Midbrain (tissue), 1 donor: Measurements from ENCODE around the gene PLEKHA8.

Experiments used
- DNase-seq: peaks from one replicate; lab custom pipeline; 2025; lab: John Stamatoyannopoulos, UW

Gene PLEKHA8, protein sequence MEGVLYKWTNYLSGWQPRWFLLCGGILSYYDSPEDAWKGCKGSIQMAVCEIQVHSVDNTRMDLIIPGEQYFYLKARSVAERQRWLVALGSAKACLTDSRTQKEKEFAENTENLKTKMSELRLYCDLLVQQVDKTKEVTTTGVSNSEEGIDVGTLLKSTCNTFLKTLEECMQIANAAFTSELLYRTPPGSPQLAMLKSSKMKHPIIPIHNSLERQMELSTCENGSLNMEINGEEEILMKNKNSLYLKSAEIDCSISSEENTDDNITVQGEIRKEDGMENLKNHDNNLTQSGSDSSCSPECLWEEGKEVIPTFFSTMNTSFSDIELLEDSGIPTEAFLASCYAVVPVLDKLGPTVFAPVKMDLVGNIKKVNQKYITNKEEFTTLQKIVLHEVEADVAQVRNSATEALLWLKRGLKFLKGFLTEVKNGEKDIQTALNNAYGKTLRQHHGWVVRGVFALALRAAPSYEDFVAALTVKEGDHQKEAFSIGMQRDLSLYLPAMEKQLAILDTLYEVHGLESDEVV

DNA sequence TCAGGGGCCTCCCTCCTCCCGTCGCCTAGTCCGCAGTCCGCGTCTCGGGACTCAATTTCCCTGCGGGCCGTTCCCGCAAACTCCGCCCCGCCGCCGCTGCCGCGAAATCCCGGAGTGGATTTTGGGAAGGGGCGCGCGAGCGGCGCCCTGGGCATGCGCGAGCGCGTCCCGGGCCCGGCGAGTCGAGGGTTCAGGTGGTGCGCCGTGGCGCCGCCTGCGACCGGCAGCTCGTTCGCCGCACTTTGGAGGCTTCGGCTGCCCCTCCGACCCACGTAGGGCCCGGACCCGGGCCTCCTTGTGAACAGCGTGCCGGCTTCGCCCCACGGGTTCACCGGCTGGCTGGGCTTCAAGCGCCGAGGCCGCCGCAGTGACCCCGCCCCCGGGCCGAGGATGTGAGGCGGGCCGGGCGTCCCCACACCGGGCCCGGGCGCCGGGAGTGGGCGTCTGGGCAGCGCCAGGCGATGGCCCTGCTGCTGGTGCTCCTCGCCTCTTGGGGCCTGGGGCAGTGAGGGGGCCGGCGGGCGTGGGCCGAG, at the start of gene PLEKHA8:
Gene PLEKHA8, plus strand, starts transcription at position 197 of the 533 bp plus-strand sequence. CDS start 351 bp downstream, outside the sequence.
- DNase-seq = peak; percentile 89

DNA sequence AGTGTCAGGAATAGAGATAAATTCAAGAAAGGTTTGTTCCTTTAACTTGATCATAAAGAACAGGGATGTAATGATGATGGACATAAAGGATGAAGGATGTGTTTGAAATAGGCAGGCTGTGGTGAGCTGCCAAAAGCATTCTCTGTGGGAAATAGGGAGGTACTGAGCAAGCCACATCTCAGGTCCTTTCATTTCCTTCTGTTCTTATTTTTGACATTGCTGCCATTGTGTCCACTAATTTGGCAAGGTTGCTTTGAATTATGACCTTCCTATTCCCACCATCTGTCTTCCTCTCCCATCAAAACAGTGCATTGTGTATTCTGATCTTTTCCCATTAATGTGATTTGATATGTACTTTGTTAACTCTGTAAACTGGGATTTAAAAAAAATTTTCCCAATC, 48.1 kb upstream of the PLEKHA8 start:
- no peak for DNase-seq

DNA sequence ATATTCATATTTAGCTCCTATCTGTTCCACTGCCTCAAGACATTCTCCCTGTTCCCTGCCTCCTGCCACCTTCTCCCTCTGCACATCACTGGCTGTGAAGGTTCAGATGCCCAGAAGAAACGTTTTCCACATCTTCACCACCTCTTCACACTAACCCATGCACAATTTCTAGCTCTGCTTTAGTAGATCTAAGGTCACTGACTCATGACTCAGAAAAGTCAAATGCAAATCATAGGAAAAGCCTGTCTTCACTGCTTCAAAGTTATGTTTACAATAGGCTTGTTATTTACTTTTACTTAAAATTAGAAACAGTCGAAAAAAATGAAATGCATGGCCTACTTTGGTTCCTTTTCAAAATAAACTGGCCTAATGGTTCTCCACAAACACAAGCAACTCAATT, 41.1 kb upstream of the PLEKHA8 start:
- DNase-seq = no peak

DNA sequence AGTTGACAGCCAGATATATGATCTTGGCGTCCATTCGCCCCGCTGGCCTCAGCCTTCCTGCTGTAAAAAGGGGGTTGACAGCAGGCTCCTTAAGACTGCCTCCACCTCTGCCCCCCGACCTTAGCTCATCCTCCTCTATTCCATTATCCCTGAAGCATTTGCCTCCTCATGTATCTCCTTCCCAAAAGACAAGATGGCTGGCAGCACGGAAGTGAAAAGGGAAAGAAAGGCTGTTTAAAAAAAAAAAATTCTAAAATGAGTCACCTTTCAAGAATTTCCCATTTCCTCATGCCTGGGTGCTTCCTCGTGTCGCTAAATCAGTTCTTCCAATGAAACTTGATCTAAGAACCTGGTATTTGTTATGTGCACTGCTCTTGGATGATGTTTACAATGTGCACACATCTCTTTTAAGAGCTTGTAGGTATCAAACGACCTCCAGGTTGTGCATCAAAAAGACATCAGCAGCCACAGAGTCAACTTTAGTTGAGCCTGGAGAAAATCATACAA, 40.3 kb upstream of the PLEKHA8 start:
- DNase-seq = no peak

DNA sequence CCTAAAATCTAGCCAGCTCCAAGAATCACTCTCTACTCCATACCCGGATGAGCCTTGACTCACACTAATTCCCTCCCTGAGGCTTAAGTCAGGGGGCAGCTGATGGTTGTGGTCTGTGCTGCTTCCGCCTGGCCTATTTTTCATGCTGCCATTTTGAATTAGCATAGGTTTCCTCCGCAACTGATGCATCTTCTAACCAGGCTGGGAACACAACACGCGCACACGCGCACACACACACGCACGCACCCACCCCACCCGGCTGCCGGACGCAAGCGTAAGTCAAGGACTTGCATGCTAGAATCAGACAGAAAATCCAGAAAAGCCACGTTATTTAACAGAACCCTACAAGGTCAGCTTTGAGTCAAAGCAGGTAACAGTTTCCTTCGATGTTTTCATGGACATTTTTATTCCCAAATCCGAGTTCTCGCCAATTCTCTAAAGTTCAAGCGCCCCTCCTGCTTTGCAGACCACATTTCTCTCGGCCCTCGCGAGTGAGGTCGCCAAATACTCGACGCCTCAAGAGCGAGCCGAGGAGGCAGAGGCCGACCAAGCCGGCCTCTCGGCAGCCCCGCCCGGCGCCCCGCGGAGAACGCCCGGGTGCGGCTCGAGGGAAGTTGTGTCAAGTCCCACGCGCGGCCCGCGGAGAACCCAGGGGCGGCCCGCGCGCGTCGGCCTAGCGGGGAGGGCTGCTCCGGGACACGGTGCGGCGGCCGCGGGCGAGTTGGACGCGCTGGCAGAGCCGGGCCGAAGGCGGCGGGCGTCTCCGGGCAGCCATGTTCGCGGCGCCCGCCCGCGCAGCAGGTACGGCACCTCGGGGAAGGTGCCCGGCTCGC, 39.6 kb upstream of the PLEKHA8 start:
- peak; percentile 69 for DNase-seq

DNA sequence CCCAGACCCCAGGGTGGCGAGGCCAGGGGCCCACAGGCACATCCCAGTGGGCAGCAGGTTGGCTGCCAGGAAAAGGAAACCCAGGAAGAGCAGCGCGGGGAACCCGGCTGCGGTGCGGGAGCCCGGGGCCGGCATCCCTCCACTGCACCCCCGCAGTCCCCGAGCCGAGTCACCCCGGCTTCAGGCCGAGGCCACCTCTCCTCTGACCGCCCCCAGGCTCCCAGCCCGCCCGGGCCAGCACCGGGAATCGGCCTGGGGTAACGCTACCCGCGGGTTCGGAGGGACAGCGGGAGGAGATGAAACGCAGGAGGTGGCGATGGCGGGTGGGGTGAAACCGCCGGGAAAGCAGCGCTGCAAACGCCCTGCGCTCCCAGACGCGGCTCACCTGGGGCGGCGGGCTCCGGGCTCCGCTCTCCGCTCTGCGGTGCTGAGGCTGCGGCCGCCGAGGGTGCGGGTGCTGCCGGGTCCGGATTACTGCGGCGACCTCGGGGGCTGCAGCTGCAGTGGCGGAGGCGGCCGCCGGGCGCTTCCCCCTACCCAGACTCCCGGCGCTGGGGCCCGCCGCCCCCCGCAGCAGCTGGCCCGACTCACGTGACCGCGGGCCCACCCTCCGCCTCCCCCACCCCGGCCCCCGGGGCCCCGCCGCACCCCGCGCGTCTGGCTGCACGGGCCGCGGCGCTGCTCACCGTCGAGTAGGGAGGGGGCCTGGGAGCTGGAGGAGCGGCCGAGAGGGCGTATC, 38.8 kb upstream of the PLEKHA8 start, which contains the start of gene SCRN1:
Gene SCRN1, minus strand, starts transcription at position 545 of the 739 bp plus-strand sequence. CDS start 20,734 bp downstream, outside the sequence.
- peak; percentile 49 for DNase-seq

DNA sequence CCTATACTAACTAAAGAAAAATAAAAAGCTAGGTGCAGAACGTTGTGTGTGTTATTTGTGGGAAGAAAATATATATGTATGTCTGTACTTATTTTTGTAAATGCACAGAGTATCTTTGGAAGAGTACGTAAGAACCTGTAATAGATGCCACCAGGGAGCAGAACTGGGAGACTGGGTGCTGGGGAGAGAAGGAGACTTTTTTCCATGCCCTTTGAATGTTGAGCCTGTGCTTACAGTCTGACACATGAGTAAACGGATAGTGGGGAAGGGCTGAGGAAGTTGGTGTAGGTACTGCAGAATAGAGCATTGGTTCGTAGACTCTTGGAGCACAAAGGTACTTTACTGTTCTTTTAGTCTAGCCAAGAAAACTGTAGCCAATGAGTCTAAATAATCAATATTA, 37.3 kb upstream of the PLEKHA8 start:
- no peak for DNase-seq

DNA sequence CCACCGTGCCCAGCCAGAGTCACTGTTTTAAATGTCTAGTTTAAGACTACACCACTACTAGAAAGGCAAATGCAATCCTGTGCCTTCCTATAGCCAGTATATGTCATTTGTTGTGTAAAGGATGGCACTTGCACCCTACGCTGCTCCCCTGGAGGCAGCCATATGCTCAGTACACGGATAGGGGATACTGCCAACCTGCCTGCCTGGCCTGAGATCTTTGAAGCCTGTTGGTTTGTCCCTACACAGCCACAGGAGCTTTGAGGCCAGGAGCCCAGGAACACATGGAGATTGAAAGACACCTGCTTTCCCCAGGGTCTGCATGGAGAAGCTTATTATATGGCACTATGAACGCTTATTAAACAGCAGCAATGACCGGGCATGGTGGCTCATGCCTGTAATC, 36.3 kb upstream of the PLEKHA8 start:
- DNase-seq = no peak

DNA sequence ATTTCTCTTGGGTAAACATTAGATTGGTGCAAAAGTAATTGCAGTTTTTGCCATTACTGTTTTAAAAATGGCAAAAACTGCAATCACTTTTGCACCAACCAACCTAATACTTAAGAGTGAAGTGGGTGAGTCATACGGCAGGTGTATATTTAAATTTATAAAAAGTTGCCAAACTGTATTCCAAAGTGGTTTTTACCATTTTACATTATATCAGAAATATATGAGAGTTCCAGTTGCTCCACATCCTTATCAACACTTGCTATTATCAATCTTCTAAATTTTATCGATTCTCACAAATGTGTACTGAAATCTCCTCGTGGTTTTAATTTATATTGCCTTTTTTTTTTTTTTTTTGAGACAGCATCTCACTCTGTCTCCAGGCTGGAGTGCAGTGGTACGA, 35.1 kb upstream of the PLEKHA8 start:
- DNase-seq = no peak

DNA sequence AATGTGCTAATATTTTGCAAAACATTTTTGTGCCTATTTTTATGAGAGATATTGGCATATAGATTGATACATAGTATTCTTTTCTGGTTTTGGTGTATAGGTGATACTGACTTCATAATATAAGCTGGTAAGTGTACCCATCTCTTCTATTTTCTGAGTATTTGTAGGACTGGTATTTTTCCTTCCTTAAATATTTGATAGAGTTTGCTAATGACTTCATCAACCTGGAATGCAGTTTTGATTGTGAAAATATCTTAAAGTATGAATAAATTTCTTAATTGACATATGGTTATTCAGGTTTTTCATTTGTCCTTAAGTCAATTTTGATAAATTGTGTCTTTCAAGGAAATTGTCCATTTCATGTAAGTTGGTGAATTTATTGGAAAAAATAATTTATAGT, 32.6 kb upstream of the PLEKHA8 start:
- no peak for DNase-seq

DNA sequence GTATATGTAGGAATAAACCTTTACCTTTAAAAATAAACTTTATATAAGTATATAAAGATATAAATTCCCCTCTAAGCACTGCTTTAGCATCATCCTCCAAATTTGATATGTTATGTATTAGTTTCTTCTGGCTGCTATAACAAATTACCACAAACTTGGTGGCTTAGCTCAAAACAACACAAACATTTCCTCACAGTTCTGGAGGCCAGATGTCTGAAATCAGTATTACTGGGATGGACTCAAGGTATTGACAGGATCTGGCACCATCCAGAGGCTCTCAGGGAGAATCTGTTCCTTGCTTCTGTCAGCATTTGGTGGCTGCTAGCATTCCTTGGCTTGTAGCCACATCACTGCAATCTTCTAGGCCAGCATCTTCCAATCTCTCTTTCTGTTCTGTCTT, 31.9 kb upstream of the PLEKHA8 start:
- DNase-seq = no peak

DNA sequence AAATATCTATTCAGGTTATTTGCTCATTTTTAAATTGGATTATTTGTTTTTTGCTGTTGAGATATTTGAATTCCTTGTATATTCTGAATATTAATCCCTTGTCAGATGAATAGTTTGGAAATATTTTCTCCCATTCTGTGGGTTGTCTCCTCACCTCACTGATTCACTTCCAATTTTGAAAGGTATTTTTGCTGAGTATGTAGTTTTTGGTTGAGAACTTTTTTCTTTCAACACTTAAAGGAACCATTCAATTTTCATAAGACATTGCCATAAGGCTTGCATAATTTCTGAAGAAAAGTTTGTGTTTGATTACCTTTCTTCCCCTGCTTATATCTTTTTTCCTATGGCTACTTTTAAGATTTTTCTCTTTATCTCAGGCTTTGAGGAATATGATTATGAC, 29.7 kb upstream of the PLEKHA8 start:
- DNase-seq = no peak

DNA sequence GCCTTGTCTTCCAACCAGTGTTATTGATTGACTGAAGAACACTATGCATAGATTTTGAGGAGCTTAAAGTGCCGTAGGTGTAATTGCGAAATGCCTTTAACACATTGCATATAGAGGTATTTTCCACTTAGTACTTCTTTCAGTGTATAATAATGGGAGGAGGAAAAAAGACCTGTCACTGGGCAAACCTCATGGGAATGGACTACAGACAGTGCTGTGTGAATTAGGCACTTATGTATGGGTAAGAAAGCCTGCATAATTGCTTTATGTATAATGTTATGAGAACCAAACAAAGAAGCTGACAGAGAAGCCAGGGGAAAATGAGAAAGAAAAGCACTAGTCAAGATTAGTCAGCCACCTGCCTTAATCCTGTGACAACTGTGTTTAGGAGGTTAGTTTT, 26.2 kb upstream of the PLEKHA8 start:
- no peak for DNase-seq

DNA sequence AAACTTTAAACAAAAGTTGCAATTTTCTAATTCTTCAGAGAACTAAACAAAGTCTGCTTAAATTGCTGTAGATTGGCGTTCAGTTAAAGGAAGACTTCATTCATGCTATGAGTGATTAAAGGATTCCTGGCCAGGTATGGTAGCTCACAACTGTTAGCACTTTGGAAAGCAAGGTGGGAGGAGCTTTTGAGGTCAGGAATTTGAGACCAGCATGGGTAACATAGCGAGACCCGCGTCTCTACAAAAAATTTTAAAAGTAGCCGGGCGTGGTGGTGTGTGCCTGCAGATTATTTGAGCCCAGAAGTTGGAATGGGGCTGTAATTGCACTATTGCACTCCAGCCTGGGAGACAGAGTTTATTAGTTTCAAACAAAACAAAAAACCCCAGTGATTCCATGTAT, 25.1 kb upstream of the PLEKHA8 start:
- no peak for DNase-seq

DNA sequence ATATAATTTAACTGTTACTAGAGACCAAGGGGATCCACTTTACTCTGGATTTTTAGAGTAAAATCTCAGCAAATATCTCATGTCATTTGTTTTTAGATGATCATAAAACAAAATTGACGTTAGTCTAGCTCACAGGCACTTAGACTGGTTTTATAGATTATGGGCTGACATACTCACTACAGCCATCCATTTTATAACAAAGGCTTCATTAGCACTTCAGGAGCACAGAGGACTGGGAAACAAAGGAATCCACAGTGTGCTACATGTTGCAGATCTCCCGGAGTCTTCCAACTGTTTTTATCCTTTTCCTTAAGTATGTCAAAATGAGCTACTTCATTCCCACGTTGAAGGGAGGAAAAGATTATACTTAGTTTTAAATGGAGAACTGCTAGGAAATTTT, 22.7 kb upstream of the PLEKHA8 start:
- DNase-seq = no peak

DNA sequence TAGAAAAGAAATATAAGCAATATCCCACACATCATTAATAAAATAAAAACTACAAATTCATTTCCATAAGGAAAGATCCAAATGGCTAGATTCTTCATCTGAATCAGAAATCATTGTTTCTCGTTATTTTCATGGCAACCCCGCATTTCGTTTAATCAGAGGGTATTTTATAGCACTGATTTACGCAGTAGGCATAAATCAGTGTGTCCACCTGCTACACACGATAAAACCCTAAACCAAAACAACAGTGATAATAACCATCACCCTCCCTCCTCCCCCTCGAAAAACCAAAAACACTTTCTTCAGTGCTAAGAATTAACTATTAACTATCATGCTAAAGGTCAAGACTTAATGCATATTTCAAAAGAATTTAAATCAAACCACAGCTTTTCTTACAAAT, 18.2 kb upstream of the PLEKHA8 start:
- no peak for DNase-seq

DNA sequence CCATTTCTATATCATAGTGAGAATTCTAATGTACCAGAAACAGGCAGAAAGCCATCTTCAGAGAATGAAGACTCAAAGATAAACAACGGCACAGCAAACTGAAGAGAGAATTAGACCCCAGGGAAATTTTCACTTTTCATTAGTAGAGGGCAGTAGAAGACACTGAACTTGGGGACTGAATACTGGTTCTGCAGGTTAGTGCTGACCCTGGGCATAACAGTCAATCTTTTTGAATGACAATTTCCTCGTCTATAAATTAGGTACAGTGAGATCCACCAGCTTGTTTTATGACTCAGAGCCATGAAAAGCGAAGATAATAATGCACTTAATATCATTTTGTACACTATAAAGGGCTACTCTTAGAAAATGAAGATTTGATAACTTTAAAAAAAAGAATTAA, 15.5 kb upstream of the PLEKHA8 start:
- DNase-seq = no peak

DNA sequence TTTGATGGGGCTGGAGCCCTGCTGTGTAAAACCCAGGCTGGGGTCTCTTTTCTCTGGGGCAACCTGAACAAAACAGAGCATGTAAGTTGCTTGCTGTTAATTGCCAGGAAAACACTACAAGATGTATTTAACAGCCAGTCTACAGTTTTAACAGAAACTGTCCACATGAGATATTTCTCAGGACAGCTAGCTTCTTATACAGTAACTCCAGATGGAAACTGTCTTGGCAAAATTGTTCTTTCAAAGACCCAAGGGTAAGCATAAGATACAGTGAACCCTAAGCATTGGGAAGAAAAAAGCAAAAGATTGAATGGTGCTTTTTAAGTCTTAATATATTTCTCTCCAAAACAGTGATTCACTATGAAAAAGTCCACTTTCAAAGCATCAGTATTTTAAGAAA, 9.8 kb upstream of the PLEKHA8 start:
- no peak for DNase-seq

DNA sequence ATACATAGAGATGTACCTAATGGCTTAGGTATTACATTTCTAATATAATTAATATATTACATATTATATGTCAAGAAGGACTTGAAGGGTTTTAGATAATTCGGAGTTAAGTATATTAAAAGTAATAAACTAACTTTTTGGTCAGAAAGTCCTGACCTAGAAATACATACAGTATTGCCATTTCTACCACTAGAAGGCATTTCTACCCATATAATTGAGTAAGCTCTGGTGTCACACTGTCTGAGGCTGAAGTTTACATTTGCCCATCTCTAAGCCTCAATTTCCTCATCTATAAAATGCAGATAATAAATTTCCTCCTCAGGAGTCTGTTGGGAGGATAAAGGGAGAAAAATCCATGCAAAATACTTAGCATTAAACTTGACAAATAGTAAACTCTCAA, 8.8 kb upstream of the PLEKHA8 start:
- DNase-seq = no peak

DNA sequence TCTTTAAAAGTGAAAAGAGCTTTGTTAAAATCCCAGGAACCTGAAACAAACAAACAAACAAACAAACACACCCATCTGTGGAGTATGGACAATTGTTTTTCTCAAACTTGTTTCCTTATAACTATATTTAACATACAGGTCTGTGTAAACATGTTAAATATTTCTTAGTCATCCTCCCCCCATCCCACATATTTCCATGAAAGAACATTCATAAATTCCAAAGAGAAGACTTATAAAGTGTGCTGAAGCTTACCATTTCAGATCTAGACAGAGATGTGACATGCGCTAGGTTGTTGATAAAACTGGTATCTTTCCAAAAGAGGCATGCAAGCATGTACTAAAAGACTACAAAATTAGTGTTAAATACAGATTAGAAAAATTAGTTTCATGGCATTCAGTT, 8.3 kb upstream of the PLEKHA8 start:
- DNase-seq = no peak

DNA sequence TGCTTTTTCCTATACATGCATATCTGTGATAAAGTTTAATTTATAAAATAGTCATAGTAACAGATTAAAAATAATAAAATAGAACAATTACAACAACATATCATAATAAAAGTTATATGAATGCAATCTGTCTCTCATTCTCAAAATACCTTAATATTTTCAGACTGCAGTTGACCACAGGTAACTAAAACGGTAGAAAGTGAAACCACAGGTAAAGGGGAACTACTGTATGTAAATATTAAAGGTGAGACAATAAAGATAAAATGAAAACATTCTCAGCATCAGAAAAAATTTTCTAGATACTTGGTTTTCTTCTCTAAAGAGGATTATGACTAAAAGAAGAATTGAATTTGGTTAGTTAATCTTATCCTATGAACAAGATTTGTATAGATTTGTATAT, 7.7 kb upstream of the PLEKHA8 start:
- no peak for DNase-seq

DNA sequence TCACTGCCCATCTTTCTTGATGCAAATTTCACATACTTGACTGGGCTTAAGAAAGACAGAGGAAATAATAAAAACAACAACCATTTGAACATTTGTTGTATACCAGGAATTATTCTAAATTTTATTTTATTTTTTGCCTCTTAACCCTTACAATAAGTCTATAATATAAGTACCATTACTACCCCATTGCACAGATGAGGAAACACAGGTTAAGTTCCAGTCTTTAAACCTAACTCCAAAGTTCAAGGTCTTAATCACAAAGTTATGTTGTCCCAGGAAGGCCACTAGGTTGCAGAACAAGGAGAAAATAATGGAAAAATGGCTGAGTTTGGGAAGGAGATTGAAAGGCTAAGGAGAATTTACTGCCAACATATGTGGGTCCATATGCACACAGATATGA, 5.2 kb upstream of the PLEKHA8 start:
- no peak for DNase-seq
